GM10847 (cell line): ENCODE results near the gene DPF3.

Source experiments
- POLR2A ChIP-seq: IDR thresholded peaks from 2 replicates; pipeline ENCODE4 v1.6.1; 2011; ENCODE audit not compliant: insufficient read length; ENCODE audit errors: extremely low read depth

Gene DPF3

GRCh38 chr14:72781561-72782508, 112.1 kb downstream of the DPF3 start:
- no peak for TF ChIP-seq POLR2A

DNA sequence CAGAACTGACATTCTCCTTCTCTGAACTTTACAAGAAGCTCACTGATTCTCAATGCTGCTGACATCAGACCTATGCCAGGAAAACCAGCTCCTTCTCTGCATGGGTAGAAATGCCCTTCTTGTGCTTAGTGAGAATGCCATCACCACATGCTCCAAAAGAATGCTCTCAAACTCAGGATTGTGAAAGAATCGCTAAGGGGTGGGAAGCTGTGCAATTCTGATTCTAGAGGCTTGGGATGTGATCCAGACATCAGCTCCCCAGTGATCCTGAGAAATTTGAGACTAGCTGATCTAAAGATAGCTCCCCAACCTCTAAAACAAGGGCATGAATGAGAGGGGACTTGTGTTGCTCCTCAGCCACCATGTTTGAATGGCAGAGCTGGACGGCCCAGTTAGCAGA, 113.2 kb downstream of the DPF3 start:
- TF ChIP-seq POLR2A = no peak

- TF ChIP-seq POLR2A = no peak
These were observed 114.2 kb downstream of the DPF3 start for GRCh38 chr14:72779679-72780078.

DNA sequence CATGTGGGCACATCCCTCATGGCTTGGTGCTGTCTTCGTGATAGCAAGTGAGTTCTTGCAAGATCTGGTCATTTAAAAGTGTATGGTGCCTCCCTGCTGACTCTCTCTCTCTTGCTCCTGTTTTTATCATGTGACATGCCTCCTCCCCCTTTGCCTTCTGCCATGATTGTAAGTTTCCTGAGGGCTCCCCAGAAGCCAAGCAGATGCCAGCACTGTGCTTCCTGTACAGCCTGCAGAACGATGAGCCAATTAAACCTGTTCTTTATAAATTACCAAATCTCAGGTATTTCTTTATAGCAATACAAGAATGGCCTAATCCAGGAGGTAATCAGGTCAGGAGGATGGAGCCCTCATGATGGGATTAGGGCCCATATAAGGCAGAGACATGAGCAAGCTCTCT, 116.3 kb downstream of the DPF3 start:
- no peak for TF ChIP-seq POLR2A

DNA sequence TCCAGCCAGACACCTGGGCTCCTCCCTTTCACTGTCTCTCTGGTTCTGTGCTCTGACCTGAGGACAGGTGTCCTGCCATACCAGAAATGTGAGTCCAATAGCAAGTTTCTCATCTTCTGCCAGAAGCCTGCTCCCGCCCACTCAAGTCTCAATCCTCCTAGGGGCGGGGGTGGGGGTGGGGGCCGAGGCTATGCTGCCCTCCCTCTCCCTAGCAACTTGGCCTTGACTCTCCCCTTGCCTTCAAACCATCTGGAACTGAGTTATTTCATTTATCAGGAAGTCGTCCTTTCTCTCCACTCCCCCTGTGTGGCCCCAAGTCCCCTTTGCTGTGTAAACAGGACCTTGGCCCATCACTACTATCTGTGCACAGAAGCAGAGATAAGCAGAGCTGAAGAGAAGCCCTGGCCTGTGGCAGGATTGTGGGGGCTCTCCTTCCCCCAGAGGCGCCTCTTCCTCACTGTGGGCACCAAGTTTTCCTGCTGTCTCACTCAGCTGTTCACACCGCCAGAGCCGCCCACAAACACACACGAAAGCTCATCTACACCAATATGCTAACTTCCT, 117.1 kb downstream of the DPF3 start:
- no peak for TF ChIP-seq POLR2A

GRCh38 chr14:72775923-72776554, 117.9 kb downstream of the DPF3 start:
- TF ChIP-seq POLR2A = no peak

- TF ChIP-seq POLR2A = no peak
These were observed 118.8 kb downstream of the DPF3 start for GRCh38 chr14:72774894-72775620.

DNA sequence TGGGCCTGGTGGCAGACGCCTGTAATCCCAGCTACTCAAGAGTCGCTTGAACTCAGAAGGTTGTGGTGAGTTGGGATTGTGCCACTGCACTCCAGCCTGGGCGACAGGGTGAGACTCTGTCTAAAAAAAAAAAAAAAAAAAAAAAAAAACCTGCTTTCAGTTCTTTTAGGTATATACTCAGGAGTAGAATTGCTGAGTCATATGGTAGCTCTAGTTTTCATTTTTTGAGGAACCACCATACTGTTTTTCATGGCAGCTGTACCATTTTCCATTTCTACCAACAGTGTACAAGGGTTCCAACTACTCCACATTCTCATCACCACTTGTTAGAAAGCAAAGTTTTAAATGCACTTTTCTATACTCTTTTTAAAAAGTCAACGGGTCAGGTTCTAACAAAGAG, 119.8 kb downstream of the DPF3 start:
- no peak for TF ChIP-seq POLR2A

- TF ChIP-seq POLR2A = no peak
These were observed 122.3 kb downstream of the DPF3 start for GRCh38 chr14:72771561-72771960.

DNA sequence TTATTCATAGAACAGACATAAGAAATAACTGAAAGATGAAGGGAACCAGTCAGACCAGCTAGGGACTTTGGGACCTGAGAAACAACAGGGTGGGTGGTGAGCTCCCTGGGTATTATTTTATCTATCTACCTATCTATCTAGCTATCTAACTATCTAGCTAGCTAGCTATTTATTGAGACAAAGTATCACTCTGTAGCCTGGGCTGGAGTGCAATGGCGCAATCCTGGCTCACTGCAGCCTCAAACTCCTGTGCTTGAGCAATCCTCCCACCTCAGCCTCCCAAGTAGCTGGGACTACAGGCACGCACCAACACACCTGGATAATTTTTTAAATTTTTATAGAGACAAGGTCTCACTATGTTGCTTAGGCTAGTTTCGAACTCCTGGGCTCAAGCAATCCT, 127.6 kb downstream of the DPF3 start:
- no peak for TF ChIP-seq POLR2A

DNA sequence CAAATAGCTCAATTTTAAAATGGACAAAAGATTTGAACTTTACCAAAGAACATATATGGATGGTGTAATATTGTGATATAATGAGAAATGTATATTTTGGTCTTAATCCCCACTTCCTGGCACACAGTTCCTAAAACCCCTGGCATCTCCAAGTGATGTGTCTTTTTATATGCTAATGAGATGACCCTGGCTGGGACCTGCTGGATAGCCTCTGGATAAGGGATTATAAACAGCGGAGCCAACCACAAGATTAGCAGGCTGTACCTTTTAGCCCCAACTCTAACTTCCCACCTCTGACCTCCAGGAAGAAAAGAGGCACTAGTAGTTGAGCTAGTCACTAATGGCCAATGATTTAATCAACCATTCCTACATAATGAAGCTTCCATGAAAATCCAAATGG, 130.0 kb downstream of the DPF3 start:
- TF ChIP-seq POLR2A = no peak

- no peak for TF ChIP-seq POLR2A
These were observed 134.2 kb downstream of the DPF3 start for GRCh38 chr14:72759670-72760069.

- TF ChIP-seq POLR2A = no peak
These were observed 134.9 kb downstream of the DPF3 start for GRCh38 chr14:72758993-72759392.

- no peak for TF ChIP-seq POLR2A
These were observed 135.5 kb downstream of the DPF3 start for GRCh38 chr14:72758420-72758819.

GRCh38 chr14:72756967-72757366, 136.9 kb downstream of the DPF3 start:
- no peak for TF ChIP-seq POLR2A
